Neutrophil (primary cell): ENCODE results near the gene FEM1C.
A peak's percentile ranks its signal among the peaks of the same experiment; 100 is the strongest.

Source experiments
- H3K27ac ChIP-seq: fragments of 200-600 bp; sonication (generic); 2 replicates; pipeline ENCODE4 v1.5.1; 2016; ENCODE audit warnings: mild to moderate bottlenecking, moderate library complexity
- H3K27me3 ChIP-seq: fragments of 200-600 bp; sonication (generic); 2 replicates; pipeline ENCODE4 v1.6.0; 2016; ENCODE audit warnings: mild to moderate bottlenecking
- H3K36me3 ChIP-seq: fragments of 200-600 bp; sonication (generic); 2 replicates; pipeline ENCODE4 v1.5.1; 2017
- H3K4me1 ChIP-seq, 2 experiments: fragments of 200-600 bp in 1 of 2; sonication (generic) in 1 of 2; 1 replicate in 1 of 2; 2 replicates in 1 of 2; pipeline versions ENCODE4 v1.5.1 to v1.6.1; 2013 to 2016; ENCODE audit warnings: low read depth in 1 of 2, low read length in 1 of 2, mild to moderate bottlenecking in 1 of 2, moderate library complexity in 1 of 2; ENCODE audit not compliant: control insufficient read depth in 1 of 2, insufficient read depth in 1 of 2
- H3K4me3 ChIP-seq, 2 experiments: fragments of 200-600 bp in 1 of 2; sonication (generic) in 1 of 2; 1 replicate in 1 of 2; 2 replicates in 1 of 2; pipeline ENCODE4 v1.5.1; 2013 to 2016; ENCODE audit warnings: low read depth in 1 of 2, low read length in 1 of 2, mild to moderate bottlenecking in 1 of 2, moderate library complexity in 1 of 2
- H3K9me3 ChIP-seq: fragments of 200-600 bp; sonication (generic); 2 replicates; pipeline ENCODE4 v1.5.1; 2016
- TF ChIP-seq, protein P1 (sequence below): fragments of 200-600 bp; sonication (generic); IDR thresholded peaks from 2 replicates; pipeline ENCODE4 v1.5.1; 2016; ENCODE audit warnings: antibody characterized with exemption

Gene FEM1C

DNA sequence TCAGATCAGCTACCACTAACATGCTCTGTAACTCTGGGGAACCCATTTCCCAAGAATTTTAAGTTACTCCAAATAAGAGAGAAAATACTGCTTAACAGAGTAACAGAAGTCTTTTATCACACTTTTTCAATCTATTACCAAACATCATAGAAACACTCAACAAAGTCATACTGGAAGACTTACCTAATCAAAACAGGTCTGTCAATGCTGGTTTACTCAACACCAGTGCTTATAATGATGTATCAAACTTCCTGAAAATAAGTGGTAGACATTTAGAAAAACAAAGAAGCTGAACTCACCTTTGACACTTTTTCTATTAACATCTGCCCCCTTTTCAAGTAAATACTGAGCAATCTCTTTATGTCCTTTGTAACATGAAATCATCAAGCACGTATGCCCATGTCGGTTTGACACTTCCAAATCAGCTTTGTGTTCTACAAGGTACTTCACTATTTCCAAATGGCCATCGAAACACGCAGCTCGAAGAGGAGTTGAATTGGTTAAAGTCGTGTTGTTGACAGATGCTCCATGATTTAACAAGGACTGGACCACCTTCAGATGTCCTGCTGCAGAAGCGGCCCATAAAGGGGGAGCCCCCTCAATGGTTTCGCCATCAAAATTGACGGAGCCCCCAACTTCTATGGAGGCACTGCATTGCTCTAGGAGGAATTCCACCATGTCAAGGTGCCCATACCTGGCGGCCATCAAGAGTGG lies 1.8 kb downstream of the FEM1C start:
- Histone ChIP-seq H3K27ac (peak overlapping the region; percentile 96), H3K4me3 (peak overlapping the region; percentile 89 to 90), H3K36me3 (peaks cover 24% of the 10 kb centered on the region), H3K4me1 (peaks cover 63 to 67% of the 10 kb centered on the region in 2 experiments), H3K9me3 (no peaks in the 10 kb centered on the region), H3K27me3 (no peaks in the 10 kb centered on the region)
- TF ChIP-seq, protein P1, sequence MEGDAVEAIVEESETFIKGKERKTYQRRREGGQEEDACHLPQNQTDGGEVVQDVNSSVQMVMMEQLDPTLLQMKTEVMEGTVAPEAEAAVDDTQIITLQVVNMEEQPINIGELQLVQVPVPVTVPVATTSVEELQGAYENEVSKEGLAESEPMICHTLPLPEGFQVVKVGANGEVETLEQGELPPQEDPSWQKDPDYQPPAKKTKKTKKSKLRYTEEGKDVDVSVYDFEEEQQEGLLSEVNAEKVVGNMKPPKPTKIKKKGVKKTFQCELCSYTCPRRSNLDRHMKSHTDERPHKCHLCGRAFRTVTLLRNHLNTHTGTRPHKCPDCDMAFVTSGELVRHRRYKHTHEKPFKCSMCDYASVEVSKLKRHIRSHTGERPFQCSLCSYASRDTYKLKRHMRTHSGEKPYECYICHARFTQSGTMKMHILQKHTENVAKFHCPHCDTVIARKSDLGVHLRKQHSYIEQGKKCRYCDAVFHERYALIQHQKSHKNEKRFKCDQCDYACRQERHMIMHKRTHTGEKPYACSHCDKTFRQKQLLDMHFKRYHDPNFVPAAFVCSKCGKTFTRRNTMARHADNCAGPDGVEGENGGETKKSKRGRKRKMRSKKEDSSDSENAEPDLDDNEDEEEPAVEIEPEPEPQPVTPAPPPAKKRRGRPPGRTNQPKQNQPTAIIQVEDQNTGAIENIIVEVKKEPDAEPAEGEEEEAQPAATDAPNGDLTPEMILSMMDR = no peak

DNA sequence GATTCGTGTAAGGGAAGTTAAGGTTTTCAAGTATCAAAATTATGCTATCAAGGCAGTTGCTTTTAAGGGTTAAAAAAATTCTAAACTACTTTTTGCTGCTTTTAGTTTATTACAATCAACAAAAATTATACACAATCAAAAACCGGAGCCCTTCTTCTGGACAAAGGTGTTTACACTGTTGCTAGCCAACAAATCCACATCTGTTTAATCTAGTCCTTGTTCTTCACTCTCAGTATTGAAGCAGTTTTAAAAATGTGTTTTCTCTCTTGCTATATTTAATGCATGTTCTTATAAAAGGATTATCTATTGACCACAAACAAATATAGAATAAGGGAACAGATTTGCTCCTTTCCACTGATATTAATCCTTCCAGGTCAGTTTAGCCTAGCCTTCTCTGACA lies 2.5 kb downstream of the FEM1C start:
- no peaks in the 10 kb centered on the region for H3K27me3 ChIP-seq
- TF ChIP-seq, protein P1 = no peak
- H3K4me1 ChIP-seq = peaks cover 70 to 74% of the 10 kb centered on the region in 2 experiments
- H3K27ac ChIP-seq = peak overlapping the region; percentile 96
- H3K4me3 ChIP-seq = peak overlapping the region; percentile 89 to 90
- H3K9me3 ChIP-seq = no peaks in the 10 kb centered on the region
- H3K36me3 ChIP-seq = peaks cover 24% of the 10 kb centered on the region

- Histone ChIP-seq H3K27ac (peak overlapping the region; percentile 96), H3K4me3 (peak overlapping the region; percentile 89 to 90), H3K36me3 (peaks cover 24% of the 10 kb centered on the region), H3K4me1 (peaks cover 72 to 78% of the 10 kb centered on the region in 2 experiments), H3K27me3 (no peaks in the 10 kb centered on the region), H3K9me3 (no peaks in the 10 kb centered on the region)
- TF ChIP-seq, protein P1 = no peak
Measured at GRCh38 chr5:115541611-115542010, 3.0 kb downstream of the FEM1C start.

DNA sequence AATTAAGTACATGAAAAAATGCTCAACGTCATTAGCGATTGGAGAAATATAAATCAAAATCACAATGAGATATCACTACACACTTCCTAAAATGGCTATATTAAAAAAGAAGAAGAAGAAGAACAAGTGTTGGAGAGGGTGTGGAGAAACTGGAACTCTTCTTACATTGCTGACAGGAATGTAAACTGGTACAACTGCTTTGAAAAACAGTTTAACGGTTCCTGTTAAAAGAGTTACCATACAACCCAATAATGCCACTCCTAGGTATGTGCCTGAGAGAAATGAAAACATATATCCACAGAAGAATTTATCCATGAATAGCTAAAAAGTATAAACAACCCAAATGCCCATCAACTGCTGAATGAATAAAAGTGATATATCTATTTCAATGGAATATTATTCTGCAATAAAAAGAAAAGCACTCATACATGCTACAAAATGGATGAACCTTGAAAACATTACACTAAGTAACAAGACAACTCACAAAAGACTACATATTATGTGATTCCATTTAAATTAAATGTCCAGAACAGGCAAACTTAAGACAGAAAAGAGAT lies 9.0 kb downstream of the FEM1C start:
- Histone ChIP-seq H3K9me3 (no peaks in the 10 kb centered on the region), H3K36me3 (peaks cover 29% of the 10 kb centered on the region), H3K4me3 (no peak overlapping the region), H3K27ac (no peak overlapping the region), H3K4me1 (peaks cover 39 to 55% of the 10 kb centered on the region in 2 experiments), H3K27me3 (no peaks in the 10 kb centered on the region)
- TF ChIP-seq, protein P1 = no peak

GRCh38 chr5:115532517-115532916 lies 12.1 kb downstream of the FEM1C start:
- H3K9me3 ChIP-seq = no peaks in the 10 kb centered on the region
- TF ChIP-seq, protein P1 = no peak
- peaks cover 9 to 26% of the 10 kb centered on the region in 2 experiments for H3K4me1 ChIP-seq
- no peak overlapping the region for H3K4me3 ChIP-seq
- H3K27me3 ChIP-seq = no peaks in the 10 kb centered on the region
- peaks cover 24% of the 10 kb centered on the region for H3K36me3 ChIP-seq
- peak overlapping the region; percentile 58 for H3K27ac ChIP-seq
